CD4-positive, alpha-beta T cell treated with Interleukin-17A for 1 hour (primary cell): ENCODE results near the gene TFB1M.
"Not testable (repeated sequence)": the region's sequence is repeated elsewhere in the genome, so short reads cannot be mapped to it uniquely, and the experiment has no call there.

Experiments used
- DNase-seq: peaks from one replicate; pipeline ENCODE4 v3.0.0-alpha.2; 2020

TFB1M gene

GRCh38 chr6:155329460-155330132 lies 15.3 kb upstream of the TFB1M start:
- DNase-seq: no peak

- no peak for DNase-seq
These were observed 14.5 kb upstream of the TFB1M start for GRCh38 chr6:155328539-155329459.

DNA sequence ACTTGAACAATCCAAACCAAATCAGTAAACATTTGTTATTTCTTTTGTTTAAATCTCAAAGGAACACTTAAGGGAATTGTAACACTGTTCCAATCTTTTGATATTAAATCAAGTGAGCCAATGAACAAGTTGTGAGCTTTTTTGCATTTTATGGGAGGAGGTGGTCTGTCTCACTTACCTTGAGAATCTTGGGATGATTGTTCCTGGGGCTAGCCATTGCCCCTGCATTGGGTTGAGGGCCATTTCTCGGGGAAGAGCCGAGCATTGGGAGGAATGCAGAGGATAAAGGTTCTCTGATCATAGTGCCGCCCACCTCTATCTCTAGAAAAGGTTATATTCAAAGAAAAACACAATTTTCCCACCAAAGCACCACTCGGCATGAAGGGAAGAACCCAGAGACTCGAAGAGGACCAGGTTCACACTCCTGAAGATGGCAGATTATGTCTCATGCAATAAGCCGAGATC lies 13.8 kb upstream of the TFB1M start:
- DNase-seq: no peak

- DNase-seq: peak; percentile 69
These were observed 13.2 kb upstream of the TFB1M start for GRCh38 chr6:155327326-155328073.

DNA sequence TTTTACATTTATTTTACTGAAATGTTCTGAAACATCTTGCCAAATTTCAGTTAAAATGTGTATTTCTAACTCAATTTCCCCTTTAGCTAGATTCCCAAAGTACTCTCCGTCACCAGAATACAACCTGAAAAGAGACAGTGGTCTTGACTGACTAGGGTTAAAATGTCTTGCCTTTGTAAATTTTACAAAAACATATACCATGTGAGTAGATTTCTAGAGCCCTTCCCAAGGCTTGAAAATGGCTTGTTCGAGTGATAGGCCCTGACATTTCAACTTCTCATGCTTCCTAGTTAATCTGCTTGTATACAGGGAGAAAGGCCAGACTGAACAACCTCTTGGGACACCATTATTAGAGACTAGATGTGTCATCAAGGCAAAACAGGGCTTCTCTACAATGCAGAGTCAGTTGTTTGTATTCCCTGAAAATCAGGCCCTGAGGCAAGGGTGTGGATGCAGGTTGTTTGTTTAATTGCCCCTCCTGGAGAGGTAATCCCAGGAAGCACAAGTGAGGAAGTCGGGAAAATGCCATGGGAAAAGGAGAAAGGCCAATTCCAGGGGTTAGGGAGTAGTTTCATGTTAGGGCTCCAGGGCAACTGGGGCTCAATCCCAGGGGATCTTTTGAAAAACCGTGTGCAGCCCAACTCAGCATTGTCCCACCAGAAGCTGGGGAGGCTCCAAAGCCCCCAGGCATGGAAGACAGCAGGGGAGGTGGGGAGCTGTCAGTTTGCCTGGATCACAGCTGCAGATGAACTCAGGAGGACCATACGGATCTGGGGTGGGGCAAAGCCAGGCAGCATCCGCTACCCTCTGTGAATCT lies 11.6 kb upstream of the TFB1M start:
- no peak for DNase-seq

GRCh38 chr6:155324993-155325392 lies 10.7 kb upstream of the TFB1M start:
- DNase-seq: no peak

DNA sequence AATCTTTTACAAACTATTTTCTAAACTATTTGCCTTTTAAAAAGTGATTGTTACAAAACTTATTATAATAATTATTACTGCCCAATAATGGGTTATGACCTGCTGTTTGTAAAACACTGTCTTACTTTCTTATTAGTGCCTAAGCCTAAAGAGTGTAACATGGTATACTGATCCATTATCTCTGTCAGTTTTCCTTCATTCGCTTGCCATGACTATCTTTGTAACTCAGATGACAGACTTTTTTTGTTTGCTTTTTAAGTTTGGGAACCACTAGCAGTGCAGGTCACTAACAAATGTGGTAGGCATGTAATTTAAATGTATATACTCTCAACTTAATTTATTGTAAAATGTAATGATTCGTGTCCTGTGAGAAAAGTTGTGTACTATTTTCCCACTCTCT lies 9.9 kb upstream of the TFB1M start:
- no peak for DNase-seq

DNA sequence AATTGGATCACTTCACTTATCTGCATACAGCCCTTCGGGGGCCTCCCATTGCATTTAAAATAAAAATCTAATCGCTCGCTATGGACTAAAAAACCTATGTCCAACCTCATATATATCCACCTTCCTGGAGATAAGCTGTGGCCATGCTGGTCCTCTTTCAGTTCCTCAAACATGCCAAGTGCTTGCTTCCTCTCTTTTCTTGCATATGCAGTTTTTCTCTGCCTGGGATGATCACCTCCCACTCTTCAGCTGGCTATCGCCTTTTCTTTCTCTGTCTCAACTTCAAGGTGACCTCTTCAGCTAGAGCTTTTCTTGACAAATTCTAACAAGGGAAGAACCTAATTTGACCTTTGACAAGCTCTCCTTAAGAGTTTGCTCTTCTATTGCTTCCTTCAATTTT lies 5.6 kb upstream of the TFB1M start:
- DNase-seq: no peak

DNA sequence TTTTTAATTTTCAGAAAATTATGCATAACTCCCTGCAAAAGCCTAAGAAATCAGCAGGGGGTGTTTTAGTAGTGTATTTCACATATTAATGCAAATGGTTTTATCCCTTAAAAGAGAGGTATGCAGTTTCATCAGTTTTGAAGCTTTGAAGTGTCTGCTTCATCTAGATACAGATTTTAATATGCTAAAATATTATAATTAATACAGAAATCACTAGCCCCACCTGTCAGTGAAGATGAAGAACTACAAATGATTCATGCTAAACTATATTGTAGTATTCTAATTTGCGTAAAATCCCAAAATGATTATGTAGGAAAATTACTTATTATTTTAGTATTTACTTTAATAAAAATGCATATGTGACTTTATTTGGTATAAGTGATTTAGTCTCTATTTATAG lies 2.9 kb upstream of the TFB1M start:
- DNase-seq: peak; percentile 27

- no peak for DNase-seq
These were observed 2.1 kb upstream of the TFB1M start for GRCh38 chr6:155316419-155316818.

DNA sequence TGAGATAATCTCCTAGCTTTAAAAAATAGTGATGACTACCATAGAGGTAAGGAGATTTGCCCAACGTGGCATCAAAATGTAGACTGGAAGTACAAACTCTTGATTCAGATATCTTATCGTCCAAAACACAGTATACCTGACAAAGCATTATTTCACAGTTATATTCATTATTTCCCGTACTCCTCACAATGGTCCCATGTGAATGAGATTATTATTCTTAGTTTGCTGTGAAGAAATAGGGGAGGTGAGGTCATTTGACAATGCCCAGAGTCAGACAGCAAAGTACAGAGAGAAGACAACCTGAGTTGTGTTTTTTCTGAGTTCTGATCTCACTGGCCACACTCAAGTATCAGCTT lies 1.2 kb upstream of the TFB1M start:
- DNase-seq: peak; percentile 2

DNA sequence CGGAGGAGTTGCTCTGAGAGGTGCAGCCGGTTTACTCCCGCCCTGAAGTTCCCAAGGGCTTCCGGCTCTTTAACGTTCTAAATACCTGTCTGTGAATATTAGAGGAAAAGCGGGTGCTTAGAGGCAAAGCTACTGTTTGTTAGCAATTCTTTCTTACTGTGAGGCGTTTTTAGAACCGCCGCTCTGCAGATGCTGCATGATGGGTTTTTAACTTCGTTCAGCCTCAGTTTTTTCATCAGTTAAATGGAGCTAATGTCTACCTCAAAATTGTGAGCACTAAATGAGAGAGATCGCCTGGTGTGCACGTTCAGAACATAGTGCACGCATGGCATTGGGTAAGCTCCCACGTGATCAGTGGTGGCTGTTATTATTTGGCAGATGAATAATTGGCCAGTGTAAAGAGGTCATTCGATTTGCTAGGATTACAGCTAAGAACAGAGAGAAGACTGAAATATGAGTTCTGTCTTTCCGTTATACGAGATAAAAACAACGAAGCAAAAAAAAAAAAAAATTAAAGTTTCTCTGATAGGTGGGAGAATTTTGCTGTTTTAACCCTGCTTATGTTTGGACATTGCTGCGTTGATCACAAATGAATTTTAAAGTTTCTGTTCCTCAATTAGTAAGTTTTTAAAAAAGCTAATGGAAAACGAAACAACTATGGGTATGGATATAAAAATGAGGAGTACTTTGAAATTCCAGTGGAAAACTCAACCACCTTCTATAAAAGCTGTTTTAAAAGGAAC lies 660 bp upstream of the TFB1M start:
- peak; percentile 81 for DNase-seq

DNA sequence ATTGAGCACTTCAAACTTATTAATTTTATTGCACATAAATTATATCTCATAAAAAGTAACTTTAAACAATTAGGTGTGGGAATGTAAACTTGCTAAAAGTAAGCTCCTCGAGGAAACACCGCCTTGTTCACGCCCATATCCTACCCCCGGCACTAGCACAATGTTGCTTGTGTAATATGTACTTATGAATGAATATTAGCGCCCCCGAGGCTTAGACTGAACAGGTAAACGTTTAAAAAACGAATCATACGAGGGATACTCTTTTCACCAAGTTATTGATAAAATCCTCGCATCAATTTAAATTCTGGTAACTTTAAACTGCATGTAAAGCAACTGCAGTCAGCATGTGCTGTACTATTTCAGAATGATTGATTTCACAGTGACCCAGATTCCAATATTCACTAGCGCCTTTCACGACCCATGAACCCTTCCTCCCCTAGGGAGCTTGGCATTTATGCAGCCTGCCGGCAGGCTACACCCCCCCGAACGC lies 637 bp downstream of the TFB1M start:
- peak; percentile 45 for DNase-seq

- DNase-seq: not testable (repeated sequence)
These were observed 1.3 kb downstream of the TFB1M start for GRCh38 chr6:155312950-155313349.

- no peak for DNase-seq
These were observed 2.7 kb downstream of the TFB1M start for GRCh38 chr6:155311583-155311982.

- DNase-seq: no peak
These were observed 3.2 kb downstream of the TFB1M start for GRCh38 chr6:155311086-155311485.

DNA sequence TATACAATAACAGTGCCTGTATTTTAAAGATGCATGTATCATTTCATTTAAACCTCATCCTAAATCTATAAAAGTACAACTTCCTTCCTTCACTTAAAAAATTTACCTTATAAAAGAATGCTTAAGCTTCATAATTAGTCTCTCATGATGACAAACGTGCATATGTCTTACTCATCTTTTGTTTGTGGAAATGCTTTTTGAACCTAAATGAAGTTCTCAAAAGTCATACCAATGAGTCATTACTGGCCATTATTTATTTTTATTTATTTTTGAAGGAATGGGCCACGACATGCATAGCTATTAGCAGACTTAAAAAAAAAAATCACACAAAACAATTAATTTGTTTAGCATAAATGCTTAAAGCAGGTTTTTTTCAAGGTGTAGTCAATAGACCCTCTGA lies 3.7 kb downstream of the TFB1M start:
- DNase-seq: no peak

DNA sequence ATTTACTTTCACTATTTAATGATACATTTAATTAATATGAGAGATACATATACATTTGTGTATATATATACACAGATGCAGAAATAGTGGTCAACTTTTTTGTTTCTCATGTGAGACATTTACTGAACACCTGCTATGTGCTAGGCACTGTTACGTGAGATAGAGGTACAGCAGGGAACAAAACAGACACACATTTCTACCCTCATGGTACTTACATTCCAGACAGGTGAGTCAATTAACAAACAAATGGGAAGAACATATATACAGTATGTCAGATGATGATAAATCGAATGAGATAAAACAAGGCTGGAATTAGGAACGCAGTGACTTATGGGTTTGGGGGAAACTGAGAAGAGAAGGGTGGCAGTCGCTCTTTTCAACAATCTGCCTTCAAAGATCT lies 5.1 kb downstream of the TFB1M start:
- DNase-seq: no peak

DNA sequence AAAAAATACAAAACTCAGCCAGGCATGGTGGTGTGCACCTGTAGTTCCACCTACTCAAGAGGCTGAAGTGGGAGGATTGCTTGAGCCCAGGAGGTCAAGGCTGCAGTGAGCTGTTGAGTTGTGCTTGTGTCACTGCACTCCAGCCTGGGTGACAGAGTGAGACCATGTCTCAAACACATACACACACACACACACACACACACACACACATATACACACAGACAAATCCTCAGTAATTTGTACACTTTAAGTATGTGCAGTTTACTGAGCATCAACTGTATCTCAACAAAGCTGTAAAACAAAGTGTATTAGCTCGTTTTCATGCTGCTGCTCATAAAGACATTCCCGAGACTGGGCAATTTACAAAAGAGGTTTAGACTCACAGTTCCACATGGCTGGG lies 7.3 kb downstream of the TFB1M start:
- DNase-seq: no peak

- no peak for DNase-seq
These were observed 10.9 kb downstream of the TFB1M start for GRCh38 chr6:155303361-155303870.

- DNase-seq: no peak
These were observed 12.4 kb downstream of the TFB1M start for GRCh38 chr6:155301867-155302266.

- no peak for DNase-seq
These were observed 16.6 kb downstream of the TFB1M start for GRCh38 chr6:155297669-155298068.
